Muscle of leg (tissue), 11 donors: ENCODE results near the gene NXPH4. TPM values are rescaled to one million over a fixed set of nuclear protein-coding genes. Genes with fewer than 3 reads are reported as not detected.

Experiments
- DNase-seq: peaks from one replicate; pipeline ENCODE4 v3.0.0; 2013
- H3K27ac ChIP-seq: one replicate; pipeline ENCODE4 v1.5.1; 2013; ENCODE audit warnings: mild to moderate bottlenecking, low read length, control low read depth
- H3K27me3 ChIP-seq: one replicate; pipeline ENCODE4 v1.6.1; 2013; ENCODE audit warnings: low read length; ENCODE audit not compliant: control insufficient read depth, insufficient read depth
- H3K36me3 ChIP-seq: one replicate; pipeline ENCODE4 v1.6.1; 2013; ENCODE audit warnings: low read length; ENCODE audit not compliant: control insufficient read depth, insufficient read depth
- H3K4me1 ChIP-seq: one replicate; pipeline ENCODE4 v1.6.1; 2013; ENCODE audit warnings: low read length; ENCODE audit not compliant: control insufficient read depth, insufficient read depth
- H3K4me3 ChIP-seq: one replicate; pipeline ENCODE4 v1.5.1; 2013; ENCODE audit warnings: low read length, control low read depth
- H3K9me3 ChIP-seq: replicated peaks from 2 replicates; pipeline ENCODE4 v1.6.1; 2013; ENCODE audit warnings: low read depth, low read length; ENCODE audit not compliant: control insufficient read depth
- WGBS: methylation state at CpG from one replicate; pipeline ENCODE4 v1.1.5; 2013; ENCODE audit warnings: missing lambda C conversion rate; ENCODE audit not compliant: insufficient coverage; 5-methylcytosine and 5-hydroxymethylcytosine counted together
- polyA plus RNA-seq, 8 donors: library from polyadenylated mRNA; unstranded; fragments of 120-200 nt; gene quantifications; one replicate each; pipeline versions ENCODE4 v1.2.1 to v1.2.3, GENCODE V29; 2013; ENCODE audit warnings: inconsistent platforms in 1 of 8, low replicate concordance in 1 of 8; ENCODE audit not compliant: insufficient read length in 8 of 8, insufficient read depth in 1 of 8
- total RNA-seq: library from RNA; stranded (reverse); fragments of 120-200 nt; gene quantifications from one replicate; pipeline ENCODE4 v1.2.4, GENCODE V29; 2013

Gene NXPH4
- total and polyA plus RNA-seq, 9 donors = 1.2 to 5.6 (median 3.9) TPM

GRCh38 chr12:57272337-57273151 is 56.0 kb downstream of the NXPH4 start:
- Histone ChIP-seq H3K36me3 (peaks cover 50% of the 10 kb centered on the region), H3K4me3 (no peak overlapping the region), H3K9me3 (no peaks in the 10 kb centered on the region), H3K4me1 (peaks cover 19% of the 10 kb centered on the region), H3K27me3 (no peaks in the 10 kb centered on the region), H3K27ac (peak overlapping the region; percentile 68)
- DNase-seq = peak; percentile 63
- WGBS = 38% methylated on average over 3 of the region's 7 CpGs

DNA sequence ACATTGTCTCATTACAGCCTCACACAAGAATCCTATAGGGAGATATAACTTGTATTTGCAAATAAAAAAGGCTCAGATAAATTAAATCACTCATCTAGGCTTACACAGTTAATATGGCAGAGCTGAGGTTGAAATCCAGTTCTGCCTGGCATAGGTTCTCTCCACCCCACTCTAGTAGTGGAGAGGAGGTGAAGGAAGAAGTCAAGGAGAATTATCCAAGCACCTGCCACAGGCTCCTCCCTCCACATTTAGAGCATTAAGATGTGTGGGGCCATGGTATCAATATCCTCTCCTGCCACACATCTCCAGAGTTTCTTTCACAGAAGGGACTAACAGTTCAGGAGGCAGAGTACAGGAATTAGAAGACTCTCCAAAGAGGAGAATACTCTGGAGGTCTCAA is 56.9 kb downstream of the NXPH4 start:
- Histone ChIP-seq H3K27me3 (no peaks in the 10 kb centered on the region), H3K27ac (peak overlapping the region; percentile 68), H3K4me3 (no peak overlapping the region), H3K9me3 (no peaks in the 10 kb centered on the region), H3K36me3 (peaks cover 50% of the 10 kb centered on the region), H3K4me1 (peaks cover 19% of the 10 kb centered on the region)
- no peak for DNase-seq

Other genes starting within 250 kb of the NXPH4 start
- 5.0 TPM for gene ZBTB39, start 210.2 kb upstream of the NXPH4 start, total RNA-seq
- 1 to 10 TPM; 4.3 to 7.0 (median 5.8) TPM for gene ZBTB39, start 210.2 kb upstream of the NXPH4 start, polyA plus RNA-seq
- gene TAC3, start 200.3 kb upstream of the NXPH4 start, total RNA-seq = 0.09 TPM
- gene TAC3, start 200.3 kb upstream of the NXPH4 start, polyA plus RNA-seq = under 1 TPM in 2 of 8 donors, not detected in 6; 0.39 to 0.71 TPM
- gene MYO1A, start 166.7 kb upstream of the NXPH4 start, total RNA-seq = 0.18 TPM
- 10 to 100 TPM in 1 of 8 donors, 1 to 10 TPM in 1, under 1 TPM in 6; 0.05 to 11.0 (median 0.21) TPM for gene MYO1A, start 166.7 kb upstream of the NXPH4 start, polyA plus RNA-seq
- gene NEMP1, start 138.0 kb upstream of the NXPH4 start, total RNA-seq = 14.3 TPM
- gene NEMP1, start 138.0 kb upstream of the NXPH4 start, polyA plus RNA-seq = 10 to 100 TPM; 14.4 to 21.3 (median 16.4) TPM
- 34.8 TPM for gene NAB2, start 127.7 kb upstream of the NXPH4 start, total RNA-seq
- gene NAB2, start 127.7 kb upstream of the NXPH4 start, polyA plus RNA-seq = 10 to 100 TPM; 30.6 to 42.8 (median 35.2) TPM
- gene STAT6, start 105.4 kb upstream of the NXPH4 start, total RNA-seq = 26.9 TPM
- gene STAT6, start 105.4 kb upstream of the NXPH4 start, polyA plus RNA-seq = 10 to 100 TPM; 32.6 to 56.3 (median 37.1) TPM
- 82.7 TPM for gene LRP1, start 88.3 kb upstream of the NXPH4 start, total RNA-seq
- gene LRP1, start 88.3 kb upstream of the NXPH4 start, polyA plus RNA-seq = 100 to 1,000 TPM in 7 of 8 donors, 10 to 100 TPM in 1; 98.3 to 231 (median 160) TPM
- gene LRP1-AS, start 69.2 kb upstream of the NXPH4 start, total RNA-seq = 0.66 TPM
- 1 to 10 TPM in 2 of 8 donors, under 1 TPM in 4, not detected in 2; 0.45 to 1.7 (median 0.85) TPM for gene LRP1-AS, start 69.2 kb upstream of the NXPH4 start, polyA plus RNA-seq
- 53.4 TPM for gene SHMT2, start 12.9 kb downstream of the NXPH4 start, total RNA-seq
- gene SHMT2, start 12.9 kb downstream of the NXPH4 start, polyA plus RNA-seq = 10 to 100 TPM; 59.9 to 82.2 (median 71.8) TPM
- 202 TPM for gene STAC3, start 34.4 kb downstream of the NXPH4 start, total RNA-seq
- gene STAC3, start 34.4 kb downstream of the NXPH4 start, polyA plus RNA-seq = 100 to 1,000 TPM; 308 to 499 (median 427) TPM
- 20.2 TPM for gene R3HDM2, start 214.2 kb downstream of the NXPH4 start, total RNA-seq
- gene R3HDM2, start 214.2 kb downstream of the NXPH4 start, polyA plus RNA-seq = 10 to 100 TPM; 32.8 to 52.6 (median 40.4) TPM
- gene INHBC, start 218.0 kb downstream of the NXPH4 start, total RNA-seq = not detected
- gene INHBC, start 218.0 kb downstream of the NXPH4 start, polyA plus RNA-seq = under 1 TPM in 7 of 8 donors, not detected in 1; 0.07 to 0.19 (median 0.12) TPM
- 1.8 TPM for gene INHBE, start 238.5 kb downstream of the NXPH4 start, total RNA-seq
- gene INHBE, start 238.5 kb downstream of the NXPH4 start, polyA plus RNA-seq = 1 to 10 TPM; 1.4 to 2.9 (median 2.1) TPM
- gene GLI1, start 243.0 kb downstream of the NXPH4 start, total RNA-seq = 7.1 TPM
- 10 to 100 TPM in 4 of 8 donors, 1 to 10 TPM in 4; 8.4 to 16.2 (median 9.9) TPM for gene GLI1, start 243.0 kb downstream of the NXPH4 start, polyA plus RNA-seq